DND-41 (cell line): ENCODE data around the gene DDN.

Source experiments
- ATAC-seq: fragments of 200-7000 bp; cut with Tn5 transposase; 3 replicates; pipeline ENCODE4 v1.9.1; 2021; ENCODE audit warnings: low read depth; ENCODE audit not compliant: insufficient read depth
- DNase-seq: peaks from one replicate; pipeline ENCODE4 v3.0.0-alpha.2; 2020
- H2AFZ ChIP-seq: 2 replicates; pipeline ENCODE4 v1.6.0; 2012; ENCODE audit warnings: low read depth, low read length
- H3K27ac ChIP-seq: 2 replicates; pipeline ENCODE4 v1.5.1; 2012; ENCODE audit warnings: low read length, inconsistent platforms
- H3K27me3 ChIP-seq: fragments of 200-600 bp; sonication (generic); 2 replicates; pipeline ENCODE4 v1.6.0; 2012; ENCODE audit warnings: low read length, mild to moderate bottlenecking, inconsistent platforms; ENCODE audit not compliant: insufficient read depth, poor library complexity
- H3K36me3 ChIP-seq: 2 replicates; pipeline ENCODE4 v1.5.1; 2012; ENCODE audit warnings: low read length, inconsistent platforms; ENCODE audit not compliant: insufficient read depth
- H3K4me1 ChIP-seq: 2 replicates; pipeline ENCODE4 v1.5.1; 2012; ENCODE audit warnings: mild to moderate bottlenecking, low read length; ENCODE audit not compliant: insufficient read depth
- H3K4me2 ChIP-seq: 2 replicates; pipeline ENCODE4 v1.6.0; 2012; ENCODE audit warnings: mild to moderate bottlenecking, moderate library complexity, low read length, inconsistent platforms; ENCODE audit not compliant: insufficient read depth
- H3K4me3 ChIP-seq, 2 experiments: fragments of 200-600 bp in 1 of 2; shearing (Covaris generic) in 1 of 2; 2 replicates each; pipeline ENCODE4 v1.5.1; 2012 to 2016; ENCODE audit warnings: inconsistent platforms in 2 of 2, low read length in 2 of 2, mild to moderate bottlenecking in 2 of 2, low read depth in 1 of 2, moderate library complexity in 1 of 2
- H3K79me2 ChIP-seq: 2 replicates; pipeline ENCODE4 v1.6.0; 2012; ENCODE audit warnings: low read length, inconsistent platforms; ENCODE audit not compliant: insufficient read depth
- H3K9ac ChIP-seq: 2 replicates; pipeline ENCODE4 v1.6.0; 2012; ENCODE audit warnings: low read depth, mild to moderate bottlenecking, inconsistent platforms, low read length, moderate library complexity
- H3K9me3 ChIP-seq: 2 replicates; pipeline ENCODE4 v1.5.1; 2012; ENCODE audit warnings: low read length, moderate library complexity, mild to moderate bottlenecking, inconsistent platforms; ENCODE audit not compliant: insufficient read depth, severe bottlenecking
- H4K20me1 ChIP-seq: 2 replicates; pipeline ENCODE4 v1.6.0; 2012; ENCODE audit warnings: low read length; ENCODE audit not compliant: insufficient read depth
- CTCF ChIP-seq: IDR thresholded peaks from 2 replicates; pipeline ENCODE4 v1.5.1; 2012; ENCODE audit warnings: borderline replicate concordance, low read length, moderate library complexity, mild to moderate bottlenecking; ENCODE audit not compliant: poor library complexity, severe bottlenecking; ENCODE audit errors: extremely low read depth
- EZH2 ChIP-seq: IDR thresholded peaks from 3 replicates; pipeline ENCODE4 v1.6.1; 2012; ENCODE audit warnings: borderline replicate concordance, low read depth, mild to moderate bottlenecking, moderate library complexity, low read length, inconsistent platforms; ENCODE audit not compliant: severe bottlenecking

The DDN gene

GRCh38 chr12:49039421-49040363 is 40.5 kb upstream of the DDN start:
- Histone ChIP-seq H3K4me2 (no peak overlapping the region), H4K20me1 (peaks cover 62% of the 10 kb centered on the region), H3K4me3 (no peak overlapping the region), H2AFZ (no peak overlapping the region), H3K27ac (no peak overlapping the region), H3K27me3 (no peaks in the 10 kb centered on the region), H3K9ac (no peak overlapping the region), H3K36me3 (peaks cover 96% of the 10 kb centered on the region), H3K4me1 (no peaks in the 10 kb centered on the region), H3K9me3 (no peaks in the 10 kb centered on the region), H3K79me2 (peaks cover 22% of the 10 kb centered on the region)
- TF ChIP-seq EZH2, result no peak
- no peak for TF ChIP-seq CTCF
- DNase-seq, result no peak
- no peak for ATAC-seq

GRCh38 chr12:49038291-49038955 is 39.2 kb upstream of the DDN start:
- DNase-seq (no peak), ATAC-seq (no peak)
- Histone ChIP-seq H3K4me3 (no peak overlapping the region), H3K27ac (no peak overlapping the region), H3K4me1 (no peaks in the 10 kb centered on the region), H3K36me3 (peaks cover 96% of the 10 kb centered on the region), H4K20me1 (peaks cover 61% of the 10 kb centered on the region), H3K9me3 (no peaks in the 10 kb centered on the region), H3K4me2 (no peak overlapping the region), H3K27me3 (no peaks in the 10 kb centered on the region), H3K79me2 (peaks cover 19% of the 10 kb centered on the region), H3K9ac (no peak overlapping the region), H2AFZ (no peak overlapping the region)
- no peak for TF ChIP-seq EZH2
- TF ChIP-seq CTCF, result no peak

GRCh38 chr12:49037947-49038237 is 38.7 kb upstream of the DDN start:
- H4K20me1 ChIP-seq, result peaks cover 60% of the 10 kb centered on the region
- TF ChIP-seq CTCF (no peak), EZH2 (no peak)
- no peak overlapping the region for H3K4me2 ChIP-seq
- H3K4me1 ChIP-seq, result no peaks in the 10 kb centered on the region
- peaks cover 19% of the 10 kb centered on the region for H3K79me2 ChIP-seq
- no peak for ATAC-seq
- no peak overlapping the region for H3K27ac ChIP-seq
- no peak overlapping the region for H2AFZ ChIP-seq
- H3K36me3 ChIP-seq, result peaks cover 96% of the 10 kb centered on the region
- H3K4me3 ChIP-seq, result no peak overlapping the region
- H3K9me3 ChIP-seq, result no peaks in the 10 kb centered on the region
- no peak overlapping the region for H3K9ac ChIP-seq
- H3K27me3 ChIP-seq, result no peaks in the 10 kb centered on the region
- DNase-seq, result no peak
